ENCODE results near the gene IGFL2.

DNA sequence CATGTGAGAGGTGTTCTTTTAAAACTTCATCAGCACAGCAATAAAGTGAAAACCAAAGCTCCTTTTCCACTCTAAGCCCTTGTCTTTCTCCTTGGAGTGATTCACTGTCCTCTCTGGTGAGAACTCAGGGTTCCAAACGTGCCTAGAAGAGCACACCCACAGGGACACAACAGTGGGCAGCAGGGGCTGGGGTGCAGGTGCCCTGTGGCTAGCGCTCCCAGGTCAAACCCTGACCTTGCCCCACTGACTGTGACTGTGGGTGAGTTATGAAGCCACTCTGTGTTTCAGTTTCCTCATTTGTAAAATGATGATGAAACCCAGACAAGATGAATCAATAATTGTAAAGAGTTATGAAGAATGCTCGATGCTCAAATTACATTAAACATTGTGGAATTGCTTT is 43.9 kb downstream of the IGFL2 start:
- TF ChIP-seq, protein P1, sequence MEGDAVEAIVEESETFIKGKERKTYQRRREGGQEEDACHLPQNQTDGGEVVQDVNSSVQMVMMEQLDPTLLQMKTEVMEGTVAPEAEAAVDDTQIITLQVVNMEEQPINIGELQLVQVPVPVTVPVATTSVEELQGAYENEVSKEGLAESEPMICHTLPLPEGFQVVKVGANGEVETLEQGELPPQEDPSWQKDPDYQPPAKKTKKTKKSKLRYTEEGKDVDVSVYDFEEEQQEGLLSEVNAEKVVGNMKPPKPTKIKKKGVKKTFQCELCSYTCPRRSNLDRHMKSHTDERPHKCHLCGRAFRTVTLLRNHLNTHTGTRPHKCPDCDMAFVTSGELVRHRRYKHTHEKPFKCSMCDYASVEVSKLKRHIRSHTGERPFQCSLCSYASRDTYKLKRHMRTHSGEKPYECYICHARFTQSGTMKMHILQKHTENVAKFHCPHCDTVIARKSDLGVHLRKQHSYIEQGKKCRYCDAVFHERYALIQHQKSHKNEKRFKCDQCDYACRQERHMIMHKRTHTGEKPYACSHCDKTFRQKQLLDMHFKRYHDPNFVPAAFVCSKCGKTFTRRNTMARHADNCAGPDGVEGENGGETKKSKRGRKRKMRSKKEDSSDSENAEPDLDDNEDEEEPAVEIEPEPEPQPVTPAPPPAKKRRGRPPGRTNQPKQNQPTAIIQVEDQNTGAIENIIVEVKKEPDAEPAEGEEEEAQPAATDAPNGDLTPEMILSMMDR (IDR thresholded peaks at IDR 0.05): no peak
- no peak for TF ChIP-seq POLR2A (IDR thresholded peaks at IDR 0.05)
